Measurements from ENCODE around the gene MTUS2.

GRCh38 chr13:29224206-29224605 is 404.1 kb downstream of the MTUS2 start:
- TF ChIP-seq CTCF (IDR thresholded peaks at IDR 0.05 in 8 of 11, conservative IDR thresholded peaks at IDR 0.05 in 3 of 11) = no peak
- no peak for TF ChIP-seq POLR2A (IDR thresholded peaks at IDR 0.05)
- TF ChIP-seq POLR2AphosphoS5 (IDR thresholded peaks at IDR 0.05) = no peak
